Neuronal stem cell (in vitro differentiated cells): ENCODE data around the gene PLEK2.
"Not testable (repeated sequence)": the region's sequence is repeated elsewhere in the genome, so short reads cannot be mapped to it uniquely, and the experiment has no call there.

ENCODE experiments used
- DNase-seq: peaks from one replicate; pipeline ENCODE4 v3.0.0-alpha.2; 2013; ENCODE audit warnings: low spot score
- H2AFZ ChIP-seq: one replicate; pipeline ENCODE4 v1.6.1; 2013; ENCODE audit warnings: mild to moderate bottlenecking, low read length, inconsistent platforms
- H2AK5ac ChIP-seq: 2 replicates; pipeline ENCODE4 v1.6.1; 2013; ENCODE audit warnings: low read depth, mild to moderate bottlenecking, inconsistent platforms, low read length, moderate library complexity, mixed read lengths
- H2BK120ac ChIP-seq: 2 replicates; pipeline ENCODE4 v1.6.1; 2013; ENCODE audit warnings: low read depth, mild to moderate bottlenecking, inconsistent platforms, low read length, moderate library complexity, mixed read lengths
- H2BK12ac ChIP-seq: one replicate; pipeline ENCODE4 v1.6.1; 2013; ENCODE audit warnings: low read length, inconsistent platforms
- H2BK15ac ChIP-seq: 2 replicates; pipeline ENCODE4 v1.6.1; 2013; ENCODE audit warnings: mild to moderate bottlenecking, low read length, inconsistent platforms, mixed read lengths
- H2BK5ac ChIP-seq: one replicate; pipeline ENCODE4 v1.6.1; 2013; ENCODE audit warnings: inconsistent platforms, mild to moderate bottlenecking, low read length, moderate library complexity
- H3K14ac ChIP-seq: one replicate; pipeline ENCODE4 v1.6.1; 2013; ENCODE audit warnings: low read length, inconsistent platforms
- H3K18ac ChIP-seq: 2 replicates; pipeline ENCODE4 v1.6.1; 2013; ENCODE audit warnings: low read length, inconsistent platforms
- H3K23ac ChIP-seq: 2 replicates; pipeline ENCODE4 v1.6.1; 2013; ENCODE audit warnings: low read depth, mild to moderate bottlenecking, mixed read lengths, low read length, inconsistent platforms; ENCODE audit not compliant: poor library complexity
- H3K27ac ChIP-seq: replicated peaks from 3 replicates; pipeline ENCODE4 v1.5.1; 2013; ENCODE audit warnings: low read length, inconsistent platforms
- H3K27me3 ChIP-seq, 3 experiments: 2 replicates each; pipeline ENCODE4 v1.6.1; 2013; ENCODE audit warnings: low read length in 3 of 3, mild to moderate bottlenecking in 2 of 3, inconsistent platforms in 1 of 3, low read depth in 1 of 3, mixed read lengths in 1 of 3, moderate library complexity in 1 of 3; ENCODE audit not compliant: control insufficient read depth in 3 of 3, insufficient read depth in 3 of 3
- H3K36me3 ChIP-seq, 2 donors: replicated peaks in 1 of 2; 2 replicates each; pipeline ENCODE4 v1.6.1; 2013; ENCODE audit warnings: low read length in 2 of 2; ENCODE audit not compliant: control insufficient read depth in 2 of 2, insufficient read depth in 2 of 2
- H3K4ac ChIP-seq: 2 replicates; pipeline ENCODE4 v1.6.1; 2013; ENCODE audit warnings: inconsistent platforms, mild to moderate bottlenecking, low read length, moderate library complexity
- H3K4me1 ChIP-seq, 2 donors: 1 replicate in 1 of 2; 2 replicates in 1 of 2; pipeline ENCODE4 v1.6.1; 2013; ENCODE audit warnings: low read length in 2 of 2, low read depth in 1 of 2; ENCODE audit not compliant: control insufficient read depth in 2 of 2, insufficient read depth in 1 of 2
- H3K4me2 ChIP-seq: one replicate; pipeline ENCODE4 v1.6.1; 2013; ENCODE audit warnings: mild to moderate bottlenecking, low read length, inconsistent platforms; ENCODE audit not compliant: insufficient read depth, poor library complexity, severe bottlenecking
- H3K4me3 ChIP-seq, 2 donors: 2 replicates each; pipeline ENCODE4 v1.5.1; 2013; ENCODE audit warnings: low read length in 2 of 2, mild to moderate bottlenecking in 2 of 2, inconsistent platforms in 1 of 2, moderate library complexity in 1 of 2
- H3K79me1 ChIP-seq: one replicate; pipeline ENCODE4 v1.6.1; 2013; ENCODE audit warnings: low read depth, mild to moderate bottlenecking, inconsistent platforms, low read length, moderate library complexity
- H3K9ac ChIP-seq: one replicate; pipeline ENCODE4 v1.6.1; 2013; ENCODE audit warnings: mild to moderate bottlenecking, low read depth, low read length, inconsistent platforms; ENCODE audit not compliant: poor library complexity
- H3K9me3 ChIP-seq, 2 donors: replicated peaks in 1 of 2; 2 replicates each; pipeline versions ENCODE3 to v1.6.1; 2013; ENCODE audit warnings: low read length in 2 of 2, mild to moderate bottlenecking in 2 of 2, inconsistent platforms in 1 of 2, low read depth in 1 of 2, mixed read lengths in 1 of 2, moderate library complexity in 1 of 2; ENCODE audit not compliant: control insufficient read depth in 2 of 2, insufficient read depth in 1 of 2
- H4K8ac ChIP-seq: one replicate; pipeline ENCODE4 v1.6.1; 2013; ENCODE audit warnings: low read depth, mild to moderate bottlenecking, inconsistent platforms, low read length, moderate library complexity
- H4K91ac ChIP-seq: one replicate; pipeline ENCODE4 v1.6.1; 2013; ENCODE audit warnings: low read length, low read depth, mild to moderate bottlenecking, inconsistent platforms; ENCODE audit not compliant: poor library complexity
- WGBS, 2 donors: extraction: QIAGEN DNeasy Blood & Tissue Kit; methylation state at CpG; one replicate each; pipeline ENCODE4 v1.1.7; 2013; ENCODE audit warnings: missing lambda C conversion rate in 2 of 2, mixed read lengths in 1 of 2; ENCODE audit not compliant: insufficient read length in 2 of 2, insufficient replicate concordance in 1 of 2; ENCODE audit errors: extremely low coverage in 2 of 2; 5-methylcytosine and 5-hydroxymethylcytosine counted together

PLEK2 gene

DNA sequence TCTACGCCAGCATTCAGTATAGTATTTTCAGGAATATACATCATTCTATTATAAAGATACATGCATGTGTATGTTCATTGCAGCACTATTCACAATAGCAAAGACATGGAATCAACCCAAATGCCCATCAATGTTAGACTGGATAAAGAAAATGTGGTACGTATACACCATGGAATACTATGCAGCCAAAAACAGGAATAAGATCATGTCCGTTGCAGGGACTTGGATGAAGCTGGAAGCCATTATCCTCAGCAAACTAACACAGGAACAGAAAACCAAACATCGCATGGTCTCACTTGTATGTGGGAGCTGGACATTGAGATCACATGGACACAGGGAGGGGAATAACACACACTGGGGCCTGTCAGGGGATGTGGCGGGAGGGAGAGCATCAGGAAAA, 3.6 kb upstream of the PLEK2 start:
- not testable (repeated sequence) for H3K9me3 ChIP-seq, H3K14ac ChIP-seq, H3K79me1 ChIP-seq, H3K4me1 ChIP-seq, DNase-seq, H3K36me3 ChIP-seq, H2AFZ ChIP-seq, H3K4ac ChIP-seq, H3K27ac ChIP-seq, H2BK15ac ChIP-seq, H2BK120ac ChIP-seq, H3K9ac ChIP-seq, H2AK5ac ChIP-seq, H4K91ac ChIP-seq, H3K23ac ChIP-seq, H2BK5ac ChIP-seq, H3K4me2 ChIP-seq, H4K8ac ChIP-seq, H3K4me3 ChIP-seq, H3K18ac ChIP-seq, H2BK12ac ChIP-seq
- H3K27me3 ChIP-seq = peaks cover 0 to 14% (median 2%) of the 10 kb centered on the region in 3 experiments
- no CpG with 5 or more reads among the region's 5 CpGs for WGBS, 2 donors

DNA sequence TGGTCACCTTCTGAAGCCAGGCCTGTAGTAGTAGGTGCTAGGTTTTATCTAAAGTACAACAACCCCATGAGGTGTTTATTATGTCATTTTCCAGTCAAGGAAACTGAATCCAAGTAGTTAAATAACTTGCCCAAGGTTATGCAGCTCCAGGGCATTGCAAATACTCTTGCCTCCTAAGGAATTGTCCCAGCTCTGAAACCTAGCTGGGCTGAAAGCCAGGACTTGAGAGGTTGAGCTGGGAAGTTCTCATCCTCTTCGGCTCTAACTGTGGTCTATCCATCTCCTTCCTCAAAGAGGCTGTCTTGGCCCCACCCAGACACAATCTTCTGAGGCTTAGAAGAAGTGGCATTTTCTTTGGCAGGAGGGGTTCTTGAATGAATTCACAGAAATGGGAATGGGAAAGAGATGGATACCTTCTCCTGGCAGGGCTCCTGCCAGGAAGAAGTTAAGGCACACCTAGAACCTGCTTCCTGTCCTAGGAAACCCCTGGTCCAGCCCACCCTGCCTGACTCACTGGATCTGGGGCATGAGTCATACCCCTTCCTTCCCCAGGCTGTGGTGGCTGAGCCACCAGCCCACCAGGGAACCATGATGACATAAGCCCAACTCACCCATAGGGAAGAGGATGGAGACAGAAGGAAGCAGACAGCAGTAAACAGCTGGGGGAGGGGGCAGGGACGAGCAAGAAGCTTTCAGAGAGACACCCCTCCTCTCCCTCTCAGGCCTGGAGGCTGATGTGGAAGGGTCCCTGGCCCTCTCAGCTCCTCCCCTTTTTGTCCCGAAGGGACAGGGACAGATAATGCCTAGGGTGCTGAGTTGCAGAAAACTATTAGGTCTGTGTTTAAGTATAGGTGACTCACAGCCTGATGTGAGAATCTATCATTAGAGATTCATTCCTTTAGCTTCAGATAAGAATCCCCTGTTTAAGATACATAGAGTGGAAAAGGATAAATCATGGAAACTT, 2.1 kb upstream of the PLEK2 start:
- Histone ChIP-seq H3K4me2 (no peak overlapping the region), H3K27ac (no peak overlapping the region), H2BK120ac (no peak overlapping the region), H2AFZ (no peak overlapping the region), H2AK5ac (no peak overlapping the region), H3K4me1 (peaks cover 0 to 3% of the 10 kb centered on the region in 2 donors), H2BK5ac (no peak overlapping the region), H3K36me3 (no peaks in the 10 kb centered on the region), H3K27me3 (peaks cover 0 to 14% (median 2%) of the 10 kb centered on the region in 3 experiments), H3K9me3 (no peaks in the 10 kb centered on the region), H4K91ac (no peak overlapping the region), H3K4me3 (no peak overlapping the region), H3K4ac (no peak overlapping the region), H2BK12ac (no peak overlapping the region), H3K79me1 (no peaks in the 10 kb centered on the region), H3K9ac (no peak overlapping the region), H2BK15ac (no peak overlapping the region), H3K18ac (no peak overlapping the region), H3K14ac (no peak overlapping the region), H3K23ac (no peak overlapping the region), H4K8ac (no peak overlapping the region)
- no peak for DNase-seq
- no CpG with 5 or more reads among the region's 3 CpGs for WGBS, 2 donors

DNA sequence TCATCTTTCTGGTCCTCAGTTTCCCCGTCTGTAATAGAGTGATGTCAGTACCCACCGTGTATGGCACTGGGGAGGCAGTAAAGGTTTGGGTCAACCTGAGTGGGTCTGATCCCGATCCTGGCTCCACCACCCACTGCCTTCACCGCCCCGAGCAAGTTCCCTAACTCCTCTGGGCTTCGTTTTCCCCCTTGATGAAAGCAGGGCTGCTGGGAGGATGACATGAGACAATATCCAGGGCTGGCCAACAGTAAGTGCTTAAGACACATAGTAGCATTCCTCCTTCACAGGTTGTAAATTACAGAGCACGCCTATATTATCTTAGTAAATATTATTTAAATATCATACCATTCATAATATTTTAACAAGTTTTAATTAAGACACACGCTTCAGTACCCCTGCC, 595 bp downstream of the PLEK2 start:
- no peaks in the 10 kb centered on the region for H3K79me1 ChIP-seq
- no peak overlapping the region for H3K14ac ChIP-seq
- H3K36me3 ChIP-seq = no peaks in the 10 kb centered on the region
- no peak overlapping the region for H2AFZ ChIP-seq
- no peak overlapping the region for H2BK12ac ChIP-seq
- no peak overlapping the region for H3K23ac ChIP-seq
- no peak overlapping the region for H4K8ac ChIP-seq
- no peak overlapping the region for H3K18ac ChIP-seq
- WGBS, 2 donors = no CpG with 5 or more reads among the region's 8 CpGs
- H4K91ac ChIP-seq = no peak overlapping the region
- H3K9me3 ChIP-seq = no peaks in the 10 kb centered on the region
- H2AK5ac ChIP-seq = no peak overlapping the region
- H2BK5ac ChIP-seq = no peak overlapping the region
- H3K4me1 ChIP-seq = peaks cover 0 to 3% of the 10 kb centered on the region in 2 donors
- peaks cover 0 to 14% (median 2%) of the 10 kb centered on the region in 3 experiments for H3K27me3 ChIP-seq
- H3K4me3 ChIP-seq = no peak overlapping the region
- no peak for DNase-seq
- H2BK120ac ChIP-seq = no peak overlapping the region
- no peak overlapping the region for H3K4ac ChIP-seq
- no peak overlapping the region for H3K9ac ChIP-seq
- no peak overlapping the region for H2BK15ac ChIP-seq
- H3K27ac ChIP-seq = no peak overlapping the region
- H3K4me2 ChIP-seq = peak overlapping the region; percentile 67

- H3K79me1 ChIP-seq = no peaks in the 10 kb centered on the region
- H3K18ac ChIP-seq = no peak overlapping the region
- no peak overlapping the region for H2BK15ac ChIP-seq
- no peak overlapping the region for H2AK5ac ChIP-seq
- H2BK120ac ChIP-seq = no peak overlapping the region
- H3K9me3 ChIP-seq = no peaks in the 10 kb centered on the region
- H3K4me2 ChIP-seq = no peak overlapping the region
- H3K4ac ChIP-seq = no peak overlapping the region
- WGBS, 2 donors = no CpG with 5 or more reads among the region's 9 CpGs
- no peak overlapping the region for H3K4me3 ChIP-seq
- H2BK5ac ChIP-seq = no peak overlapping the region
- H3K27ac ChIP-seq = no peak overlapping the region
- no peak overlapping the region for H4K91ac ChIP-seq
- no peak overlapping the region for H3K9ac ChIP-seq
- H3K27me3 ChIP-seq = peaks cover 0 to 14% (median 2%) of the 10 kb centered on the region in 3 experiments
- peaks cover 0 to 3% of the 10 kb centered on the region in 2 donors for H3K4me1 ChIP-seq
- peak overlapping the region; percentile 74 for H2AFZ ChIP-seq
- H4K8ac ChIP-seq = no peak overlapping the region
- no peak overlapping the region for H3K14ac ChIP-seq
- DNase-seq = no peak
- no peaks in the 10 kb centered on the region for H3K36me3 ChIP-seq
- H2BK12ac ChIP-seq = no peak overlapping the region
- peak overlapping the region; percentile 76 for H3K23ac ChIP-seq
Observed at GRCh38 chr14:67410313-67410712, 1.7 kb downstream of the PLEK2 start.
